GM18951 (cell line): ENCODE results near the gene RABL3.
"Not testable (repeated sequence)": the region's sequence is repeated elsewhere in the genome, so short reads cannot be mapped to it uniquely, and the experiment has no call there.

Source experiments
- POLR2A ChIP-seq: IDR thresholded peaks from 4 replicates; pipeline ENCODE4 v1.6.1; 2011; ENCODE audit warnings: mild to moderate bottlenecking; ENCODE audit not compliant: insufficient read length, insufficient read depth; ENCODE audit errors: extremely low read depth
- in situ Hi-C: fragments of 300-500 bp; cut with MboI; formaldehyde crosslinking; loops from one replicate; pipeline ENCODE4 v1.12.0; 2022; ENCODE audit warnings: low sequenced_read_pairs, mixed read lengths, inconsistent platforms; ENCODE audit not compliant: unreplicated experiment

The RABL3 gene

DNA sequence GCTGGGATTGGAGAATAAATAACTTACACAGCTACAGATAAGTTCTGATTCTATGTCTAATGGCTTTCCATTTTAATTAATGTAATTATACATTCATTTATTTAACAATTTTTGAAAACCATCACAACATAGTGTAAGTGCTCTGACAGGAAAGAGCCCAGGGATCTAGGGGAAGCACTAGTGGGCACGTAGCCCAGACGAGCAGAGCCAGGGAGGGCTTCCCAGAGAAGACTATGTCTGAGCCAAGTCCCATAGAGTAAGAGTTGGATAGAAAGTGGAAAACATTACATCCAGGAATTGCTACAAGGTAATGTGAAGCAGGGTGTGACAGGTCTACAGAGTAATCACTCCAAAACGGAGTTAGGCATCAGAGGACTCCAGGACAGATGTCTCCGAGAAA, 57.4 kb downstream of the RABL3 start:
- in situ Hi-C loops, result no loop called here
- no peak for TF ChIP-seq POLR2A

DNA sequence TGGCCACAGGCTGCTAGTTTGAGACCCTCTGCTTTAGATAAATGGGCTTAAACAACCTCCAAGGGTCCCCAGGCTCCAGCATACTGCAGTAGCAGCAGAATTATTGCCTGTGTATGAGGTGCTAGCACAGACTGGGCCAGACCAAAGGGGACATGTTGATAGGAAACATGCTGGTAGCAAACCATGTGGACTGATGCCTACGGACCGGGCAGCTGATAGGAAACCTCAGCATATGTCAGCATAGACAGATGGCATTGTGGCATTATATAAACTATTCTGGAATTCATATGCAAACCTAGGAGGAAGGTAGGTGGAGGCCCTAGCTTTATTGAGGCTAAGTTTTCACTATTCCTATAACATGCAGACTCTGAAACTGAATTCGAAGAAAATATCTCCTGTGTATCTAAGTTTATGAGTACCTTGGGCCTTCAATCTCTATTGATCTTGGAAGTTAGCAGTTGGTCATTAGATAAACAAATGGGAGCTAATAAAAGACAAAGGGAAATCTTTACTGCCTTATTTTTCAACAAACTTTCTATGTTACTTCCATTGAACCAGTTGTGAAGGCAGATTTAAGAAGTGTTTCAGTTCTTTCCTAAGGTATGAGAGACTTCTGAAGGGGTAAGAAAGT, 58.5 kb downstream of the RABL3 start:
- in situ Hi-C loops, result no loop called here
- no peak for TF ChIP-seq POLR2A

DNA sequence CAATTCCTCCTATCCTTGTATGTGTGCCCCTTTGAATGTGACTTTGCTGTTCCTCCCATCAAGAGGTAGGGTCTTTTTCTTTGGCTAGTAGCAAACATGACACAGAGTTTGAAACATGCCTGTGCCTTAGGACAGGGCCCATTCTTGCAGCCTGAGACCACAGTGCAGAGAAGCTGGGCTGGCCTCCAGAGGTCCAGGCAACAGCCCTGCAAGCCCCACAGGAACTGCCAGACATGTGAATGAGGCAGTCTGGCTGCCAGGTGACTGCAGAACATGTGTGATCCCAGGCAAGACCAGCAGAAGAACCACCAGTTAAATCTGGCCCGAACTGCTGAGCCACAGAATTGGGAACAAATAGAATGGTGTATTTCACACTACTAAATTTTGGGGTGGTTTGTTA, 59.1 kb downstream of the RABL3 start:
- no peak for TF ChIP-seq POLR2A
- in situ Hi-C loops, result no loop called here

DNA sequence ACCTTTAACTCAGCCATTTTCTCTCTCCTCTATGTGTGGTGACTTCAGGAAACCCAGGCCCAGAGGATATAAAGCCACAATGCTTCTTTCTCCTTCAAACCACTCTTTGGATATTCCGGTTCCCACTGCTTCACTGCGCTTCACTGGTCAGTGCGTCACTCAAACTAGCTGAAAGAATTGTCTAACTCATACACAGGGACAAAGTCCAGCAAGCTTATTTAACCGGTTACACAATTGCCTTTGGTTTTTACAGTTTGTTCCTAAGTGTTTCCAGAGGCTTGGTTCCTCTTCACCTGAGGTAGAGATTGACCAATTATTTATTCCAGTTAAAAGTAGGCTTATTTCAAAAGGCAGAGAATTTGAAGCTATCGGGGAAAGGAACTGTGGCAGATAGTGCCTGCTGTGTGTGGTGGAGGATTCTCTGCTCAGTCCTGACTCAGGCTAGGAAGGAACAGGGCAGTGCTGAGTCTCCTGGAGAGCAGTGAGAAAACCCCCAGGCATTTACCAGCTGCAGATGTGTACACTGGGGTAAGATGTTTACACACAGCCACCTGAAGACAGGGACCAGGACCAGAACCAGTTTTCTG, 60.1 kb downstream of the RABL3 start, which contains the start of gene HGD:
HGD (minus strand) TSS at position 145 of the 587 bp plus-strand sequence; CDS start at position 17, 128 bp downstream.
- no peak for TF ChIP-seq POLR2A
- in situ Hi-C loops, result no loop called here

DNA sequence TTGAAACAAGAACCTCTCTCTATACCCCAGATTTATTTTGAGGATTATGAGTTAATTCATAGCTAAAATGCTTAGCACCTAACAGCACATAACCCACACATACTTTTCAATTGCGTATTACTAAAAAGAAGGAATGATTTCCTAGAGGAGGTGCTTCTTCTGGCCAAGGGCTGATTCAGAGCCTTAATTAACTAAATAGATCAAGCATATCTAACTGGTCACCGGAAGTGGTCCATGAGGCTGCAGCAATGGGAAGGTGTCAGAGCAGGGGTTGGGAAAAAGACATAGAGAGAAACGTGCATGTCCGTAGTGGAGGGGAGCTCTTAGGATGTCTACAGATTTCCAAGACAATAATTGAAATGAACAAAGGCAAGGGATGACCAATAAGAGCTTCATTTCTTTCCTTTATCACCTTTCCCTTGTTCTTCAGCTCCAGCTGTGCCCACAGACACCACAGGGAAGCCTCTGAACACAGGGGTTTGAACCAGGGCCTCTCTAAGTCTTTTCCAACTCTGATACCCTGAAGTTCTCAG, 60.7 kb downstream of the RABL3 start:
- in situ Hi-C loops, result no loop called here
- TF ChIP-seq POLR2A, result no peak

DNA sequence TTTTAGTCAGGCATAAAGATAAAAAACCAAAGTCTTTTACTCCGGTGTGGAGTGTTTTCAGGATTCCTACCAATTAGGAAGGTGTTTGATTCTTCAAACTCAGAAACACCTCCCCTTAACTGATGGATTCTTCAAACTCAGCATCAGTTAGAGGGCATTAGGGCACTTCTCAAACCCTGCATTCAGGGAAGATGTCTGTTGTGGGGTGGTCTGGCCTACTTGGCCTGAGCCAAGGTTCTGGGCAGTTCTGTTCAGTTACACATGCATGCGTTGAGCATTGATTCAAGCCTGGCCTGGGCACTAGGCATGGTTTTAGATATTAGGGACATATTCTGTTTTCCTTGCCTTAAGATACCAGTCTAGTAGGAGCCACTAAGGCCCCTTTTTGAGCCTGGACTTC, 61.3 kb downstream of the RABL3 start:
- in situ Hi-C loops, result no loop called here
- no peak for TF ChIP-seq POLR2A

DNA sequence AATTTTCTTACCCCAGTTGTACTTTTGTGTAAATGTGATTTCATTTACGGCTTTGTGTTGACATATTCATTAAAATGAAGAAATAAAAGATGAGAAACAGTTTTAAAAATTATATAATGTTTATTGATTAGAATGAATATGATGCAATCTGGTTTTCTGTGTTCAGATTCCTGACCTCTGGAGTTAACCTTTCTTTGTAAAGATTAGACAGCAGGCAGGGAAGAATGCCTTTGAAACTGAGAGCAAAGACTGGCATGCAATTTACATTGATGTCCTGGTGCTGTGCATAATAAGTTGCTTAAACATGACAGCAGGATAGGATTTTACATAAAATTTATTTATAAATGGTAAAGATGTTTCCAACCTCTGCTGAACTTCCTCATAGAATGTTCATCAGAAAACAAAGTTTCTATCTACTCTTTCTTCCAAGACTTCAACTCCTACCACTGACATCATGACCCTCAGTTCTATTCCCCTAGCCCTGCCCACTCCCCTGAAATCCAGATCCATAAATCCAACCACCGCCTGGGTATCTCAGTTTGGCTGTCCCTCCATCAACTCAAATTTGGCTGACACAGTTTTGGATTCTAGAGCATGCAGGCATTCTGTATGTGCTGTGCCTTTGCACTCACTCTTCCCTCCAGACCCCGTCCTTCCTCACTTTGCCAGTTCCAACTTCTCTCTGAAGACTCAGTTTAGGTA, 62.0 kb downstream of the RABL3 start:
- no peak for TF ChIP-seq POLR2A

DNA sequence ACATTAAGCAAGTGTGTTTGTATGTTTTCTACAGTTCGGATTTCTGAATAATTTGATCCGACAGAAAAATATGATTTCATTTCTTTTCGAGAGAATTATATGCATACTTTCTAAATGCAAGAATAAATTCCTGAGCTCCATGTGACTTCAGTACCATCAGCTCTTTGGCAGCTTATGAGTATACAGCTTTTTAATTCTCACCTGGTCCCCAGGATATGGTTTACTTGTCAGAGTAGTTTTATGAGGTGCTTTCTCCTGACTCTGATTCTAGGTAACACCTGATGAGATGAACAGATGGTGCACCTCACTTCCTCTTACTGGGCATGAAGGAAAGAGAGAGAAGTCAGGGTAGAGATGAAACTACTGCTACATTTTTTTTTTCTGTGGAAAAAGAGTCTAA, 63.3 kb downstream of the RABL3 start:
- no peak for TF ChIP-seq POLR2A
- in situ Hi-C loops, result no loop called here

More for the DNA sequence above, 62.0 kb downstream of the RABL3 start:
- in situ Hi-C loops, result no loop called here

DNA sequence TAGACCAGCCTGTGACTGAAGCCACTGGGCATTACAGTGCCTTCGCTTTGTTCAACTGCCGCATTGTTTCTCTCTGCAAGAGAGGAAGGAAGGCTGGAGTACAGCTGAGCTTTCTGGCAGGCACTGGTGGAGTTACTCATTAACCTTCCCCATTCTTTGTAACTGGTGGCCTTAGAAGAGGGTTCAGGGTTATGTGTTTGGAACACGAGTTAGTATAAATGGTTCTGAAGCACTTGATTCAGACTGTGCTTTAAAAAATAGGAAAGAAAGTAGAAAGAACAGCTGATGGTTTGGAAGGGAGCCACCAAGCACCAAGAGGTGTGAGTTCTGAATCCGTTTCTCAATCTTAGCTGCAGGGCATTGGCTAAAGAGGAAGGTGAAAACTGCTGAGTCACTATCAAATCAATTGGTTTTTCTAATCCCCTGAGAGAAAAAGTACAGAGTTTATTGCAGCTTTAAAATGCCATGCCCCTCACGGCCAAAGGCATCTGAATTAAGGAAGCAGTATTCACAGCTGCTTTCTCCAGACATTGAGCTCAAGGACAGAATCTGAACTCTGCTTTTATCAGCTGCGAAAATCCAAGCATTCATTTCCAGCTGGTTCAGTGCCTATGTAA, 63.9 kb downstream of the RABL3 start:
- in situ Hi-C loops, result no loop called here
- no peak for TF ChIP-seq POLR2A

DNA sequence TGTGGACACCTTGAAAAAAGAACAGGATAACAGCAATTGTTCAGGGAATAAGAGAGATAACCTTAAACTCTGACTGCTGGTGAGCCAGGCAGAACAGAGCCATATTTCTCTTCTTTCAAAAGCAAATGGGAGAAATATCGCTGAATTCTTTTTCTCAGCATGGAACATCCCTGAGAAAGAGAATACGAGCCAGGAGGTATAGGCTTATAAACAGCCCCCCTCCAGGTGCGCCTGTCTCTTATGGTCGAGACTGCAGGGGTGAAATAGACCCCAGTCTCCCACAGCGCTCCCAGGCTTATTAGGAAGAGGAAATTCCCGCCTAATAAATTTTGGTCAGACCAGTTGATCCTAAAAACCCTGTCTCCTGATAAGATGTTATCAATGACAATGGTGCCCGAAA, 65.1 kb downstream of the RABL3 start:
- in situ Hi-C loops, result not testable (repeated sequence)

DNA sequence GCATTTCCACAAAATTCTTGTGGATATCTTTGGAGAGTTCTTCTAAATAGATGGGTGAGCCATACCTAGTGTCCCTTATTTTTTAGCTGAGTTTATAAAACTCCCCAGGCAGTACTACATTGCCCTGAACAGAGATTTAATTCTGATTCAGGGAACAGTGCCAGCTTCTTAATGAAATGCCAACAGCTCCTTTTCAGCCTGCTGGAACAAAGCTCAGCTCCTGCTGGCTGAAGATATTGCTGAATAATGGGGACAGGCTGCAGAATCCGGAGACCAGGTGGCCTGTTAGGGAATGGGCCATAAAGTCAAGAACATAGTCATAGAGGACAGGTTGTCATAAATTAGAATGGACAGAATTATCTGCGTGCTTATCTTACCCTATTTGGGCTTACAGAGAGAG, 69.2 kb downstream of the RABL3 start:
- TF ChIP-seq POLR2A, result no peak
- in situ Hi-C loops, result no loop called here

DNA sequence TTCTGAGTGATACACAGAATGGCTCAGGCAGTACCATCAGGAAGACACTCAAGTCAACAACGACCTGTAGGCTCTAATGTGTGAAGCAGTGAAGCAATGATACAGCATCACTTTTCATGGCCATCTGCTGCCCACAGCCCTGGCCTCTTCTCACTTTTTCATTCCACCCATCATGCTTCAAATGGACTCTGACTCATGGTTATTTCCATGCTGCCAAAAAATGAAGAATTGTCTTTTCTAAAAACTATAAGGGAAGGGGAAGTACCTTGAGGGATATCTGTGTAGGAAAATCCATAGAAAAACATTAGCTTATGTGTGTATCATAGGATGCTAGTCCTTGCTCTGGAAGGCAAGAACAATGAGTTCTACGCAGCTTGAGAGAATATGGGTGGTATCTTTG, 71.7 kb downstream of the RABL3 start:
- TF ChIP-seq POLR2A, result no peak
- in situ Hi-C loops, result no loop called here

DNA sequence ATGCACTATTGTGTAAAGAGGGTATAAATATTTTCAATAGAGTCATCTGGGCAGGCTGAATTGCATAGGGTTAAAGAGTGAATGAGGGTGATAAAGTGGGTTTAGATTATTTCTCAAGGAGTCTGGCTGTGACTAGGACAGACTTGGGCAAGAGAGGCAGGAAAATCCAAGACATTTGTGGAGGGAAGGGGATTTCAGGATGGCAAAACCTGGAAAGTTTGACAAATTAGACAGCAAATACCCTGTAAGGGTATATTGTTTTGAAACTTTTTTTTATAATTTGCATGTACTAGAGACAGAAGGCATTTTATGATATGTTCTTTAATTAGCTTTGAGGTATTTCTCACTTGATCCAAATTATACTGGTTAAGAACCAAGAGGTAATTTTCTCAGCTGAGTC, 77.4 kb downstream of the RABL3 start:
- in situ Hi-C loops, result no loop called here
- TF ChIP-seq POLR2A, result no peak
